Posterior vena cava (tissue), 2 donors: ENCODE results near the gene MICAL3. TPM values are rescaled to one million over a fixed set of nuclear protein-coding genes. Genes with fewer than 3 reads are reported as not detected.

Experiments
- DNase-seq: peaks from one replicate; pipeline ENCODE4 v3.0.0-alpha.2; 2020; ENCODE audit warnings: low spot score
- intact Hi-C, 2 donors: fragments of 100-400 bp; cut with DNase I; formaldehyde crosslinking; loops; one replicate each; pipeline versions ENCODE4 v1.14.1 to v1.14.2; 2022 to 2023
- total RNA-seq, 2 donors: library from RNA; stranded (reverse); fragmentation: NEBNext Ultra II Directional; extraction: Animal tissue kit (Norgen Biotek cat#: 25700); gene quantifications; one replicate each; pipeline ENCODE4 v1.2.1, GENCODE V29; 2021
- donor health status: DM: yes; HTN: yes; CAD: no.
- donor health status: DM: yes; HTN: yes; CAD: no.

MICAL3 gene
- total RNA-seq, 2 donors from 2014 or later, result 106 to 114 TPM

DNA sequence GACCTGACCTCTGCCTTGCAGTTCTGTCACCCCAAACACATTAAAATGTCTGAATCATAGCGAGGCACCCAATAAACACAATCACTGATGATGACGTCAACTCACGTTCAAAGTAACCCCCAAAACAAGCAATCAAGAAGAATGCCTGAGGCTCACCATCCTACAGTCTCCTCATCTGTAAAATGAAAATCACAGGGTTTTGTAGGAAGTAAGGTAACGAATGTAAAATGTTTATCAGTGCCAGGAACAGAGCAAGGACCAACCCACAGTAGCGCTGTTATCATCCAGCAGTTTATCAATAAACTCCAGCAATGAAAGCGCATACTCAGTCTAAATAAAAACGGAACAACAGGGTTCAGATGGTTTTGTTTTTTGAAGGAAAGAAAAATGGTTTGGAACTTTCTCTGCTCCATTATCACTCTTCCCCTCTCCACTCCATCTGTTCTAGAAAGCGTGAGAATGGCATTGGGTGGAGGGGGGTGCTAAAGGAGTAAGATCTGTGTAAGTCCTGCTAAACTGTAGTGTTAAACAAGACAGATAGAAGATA lies 110.5 kb downstream of the MICAL3 start:
- DNase-seq, result no peak
- intact Hi-C loops, result loop anchor here (5.0 to 10.0 kb wide), 3 partner anchors 81 to 163 kb away; partner anchors contain the start of gene PEX26 (in 1 of the 2)

DNA sequence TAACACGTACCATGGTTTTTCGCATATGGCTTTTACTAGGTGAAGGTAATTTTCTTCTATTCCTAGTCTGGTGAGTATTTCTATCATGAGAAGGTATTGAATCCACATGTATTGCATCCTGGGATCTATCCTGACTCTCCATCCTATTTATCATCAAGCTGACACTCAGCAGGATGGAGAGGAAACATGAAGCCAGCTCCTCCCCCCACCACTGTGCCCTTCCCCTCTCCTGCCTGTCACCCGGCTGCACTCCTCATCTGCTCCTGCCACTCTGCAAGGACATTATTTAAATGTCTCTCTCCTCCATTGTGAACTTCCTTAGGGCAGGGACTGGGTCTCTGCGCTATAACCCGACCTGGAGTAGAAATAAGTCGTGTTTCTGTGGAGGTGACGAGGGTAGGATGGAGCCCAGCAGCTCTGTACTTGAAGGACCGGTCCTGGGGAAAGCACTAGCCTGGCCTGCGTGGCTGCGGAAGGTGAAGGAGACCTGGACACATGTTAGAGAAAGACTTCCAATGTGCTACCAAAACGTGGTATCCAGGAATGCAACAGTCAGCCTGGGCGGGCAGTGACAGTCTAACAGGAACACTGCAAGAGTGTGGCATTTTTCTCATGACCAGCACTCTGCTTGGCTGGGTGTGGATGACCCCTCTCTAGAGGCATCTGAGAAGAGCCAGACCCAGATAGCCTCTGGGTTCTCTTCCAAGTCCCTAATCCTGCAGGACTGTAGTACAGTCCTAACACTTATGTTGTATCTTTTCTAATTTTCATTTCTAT lies 111.2 kb downstream of the MICAL3 start:
- DNase-seq, result no peak
- intact Hi-C loops, result loop anchor here (5.0 to 10.0 kb wide), 3 partner anchors 82 to 164 kb away; partner anchors contain the start of gene PEX26 (in 1 of the 2)

DNA sequence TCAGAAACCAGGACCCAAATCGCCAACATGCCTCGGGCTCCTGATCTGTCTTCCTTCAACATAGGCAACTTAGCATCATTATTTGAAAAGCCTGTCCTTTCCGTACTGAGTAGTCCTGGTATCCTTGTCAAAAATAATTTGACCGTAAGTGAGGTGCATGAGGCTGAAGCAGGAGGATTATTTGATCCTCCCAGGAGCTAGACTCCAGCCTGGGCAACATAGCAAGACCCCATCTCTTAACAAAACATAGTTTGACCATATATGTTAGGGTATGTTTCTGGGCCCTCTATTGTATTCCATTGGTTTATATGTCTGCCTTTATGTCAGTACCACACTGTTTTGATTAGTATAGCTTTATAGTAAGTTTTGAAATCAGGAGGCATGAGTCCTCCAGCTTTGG lies 112.5 kb downstream of the MICAL3 start:
- no peak for DNase-seq
- intact Hi-C loops, result loop anchor here (5.0 to 10.0 kb wide), 3 partner anchors 83 to 165 kb away; partner anchors contain the start of gene PEX26 (in 1 of the 2)

DNA sequence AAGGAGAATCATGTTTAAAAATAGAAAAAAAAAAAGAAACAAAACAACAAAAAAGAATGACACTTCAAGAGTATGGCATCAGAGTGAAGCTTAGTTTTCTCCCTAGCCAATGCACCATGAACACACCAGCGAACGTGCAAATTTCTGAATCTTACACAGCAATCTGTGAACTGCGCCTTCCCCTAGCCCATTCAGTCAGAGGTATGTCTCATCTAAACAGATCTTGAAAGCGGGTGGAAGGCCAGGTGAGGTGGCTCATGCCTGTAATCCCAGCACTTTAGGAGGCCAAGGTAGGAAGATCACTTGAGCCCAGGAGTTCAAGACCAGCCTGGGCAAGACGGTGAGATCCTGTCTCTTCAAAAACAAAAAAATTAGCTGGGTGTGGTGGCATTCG lies 113.1 kb downstream of the MICAL3 start:
- no peak for DNase-seq
- intact Hi-C loops, result loop anchor here (5.0 to 10.0 kb wide), 3 partner anchors 83 to 166 kb away; partner anchors contain the start of gene PEX26 (in 1 of the 2)

DNA sequence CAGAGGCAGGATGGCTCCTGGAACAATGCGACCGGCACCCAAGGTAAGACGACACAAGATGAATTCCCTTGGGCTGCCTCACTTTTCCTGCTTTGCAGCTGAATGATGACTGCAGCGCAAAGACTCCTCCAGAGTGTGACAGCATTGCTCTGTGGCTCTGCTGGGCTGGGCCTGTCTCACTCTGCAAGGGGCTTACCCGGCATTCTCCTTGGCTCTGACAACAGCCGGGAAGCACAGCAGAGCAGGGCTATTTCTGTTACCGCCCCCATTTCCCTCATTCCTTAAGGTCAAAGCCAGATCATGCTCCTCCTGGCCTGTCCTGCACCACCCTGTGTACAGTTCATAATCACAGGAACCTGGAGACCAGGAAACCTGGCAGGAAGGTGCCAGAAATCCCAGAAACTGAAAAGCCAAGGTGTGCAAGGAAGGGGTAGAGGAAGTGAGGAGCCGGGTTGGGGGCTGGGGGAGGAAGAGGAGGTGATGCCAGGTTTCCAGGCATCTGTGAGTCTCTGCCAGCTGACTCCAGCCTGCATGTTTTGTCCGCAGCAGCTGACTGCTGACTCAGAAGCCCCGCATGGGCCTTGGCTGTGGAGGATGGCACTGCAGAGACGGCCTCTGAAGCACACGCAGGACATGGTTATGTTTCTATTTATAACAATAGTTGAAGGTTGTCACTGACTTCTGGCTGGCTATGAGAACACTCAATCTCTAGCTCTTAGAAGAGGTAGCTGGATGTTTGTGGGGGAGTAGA lies 113.6 kb downstream of the MICAL3 start:
- peak; percentile 92 for DNase-seq
- intact Hi-C loops, result loop anchor here (5.0 to 10.0 kb wide), 3 partner anchors 84 to 167 kb away; partner anchors contain the start of gene PEX26 (in 1 of the 2)

DNA sequence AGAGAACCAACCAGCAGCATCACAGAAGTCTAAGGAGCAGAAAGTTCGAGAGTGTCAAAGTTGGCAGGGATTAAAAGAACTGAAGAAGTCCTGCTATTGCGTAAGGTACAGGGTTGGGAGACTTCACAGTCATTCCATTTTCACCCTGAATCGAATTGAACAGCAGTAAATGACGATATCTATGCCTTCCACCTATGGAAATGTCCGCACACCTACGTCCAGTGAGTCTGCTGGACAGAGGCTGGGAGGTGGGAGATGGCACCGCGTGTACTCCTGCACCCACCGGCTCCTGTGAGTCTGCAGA lies 116.7 kb downstream of the MICAL3 start:
- DNase-seq, result no peak
- intact Hi-C loops, result loop anchor here in 1 of 2 donors (10.0 kb wide), 1 partner anchor 167 kb away; the partner anchor contains the start of gene PEX26

DNA sequence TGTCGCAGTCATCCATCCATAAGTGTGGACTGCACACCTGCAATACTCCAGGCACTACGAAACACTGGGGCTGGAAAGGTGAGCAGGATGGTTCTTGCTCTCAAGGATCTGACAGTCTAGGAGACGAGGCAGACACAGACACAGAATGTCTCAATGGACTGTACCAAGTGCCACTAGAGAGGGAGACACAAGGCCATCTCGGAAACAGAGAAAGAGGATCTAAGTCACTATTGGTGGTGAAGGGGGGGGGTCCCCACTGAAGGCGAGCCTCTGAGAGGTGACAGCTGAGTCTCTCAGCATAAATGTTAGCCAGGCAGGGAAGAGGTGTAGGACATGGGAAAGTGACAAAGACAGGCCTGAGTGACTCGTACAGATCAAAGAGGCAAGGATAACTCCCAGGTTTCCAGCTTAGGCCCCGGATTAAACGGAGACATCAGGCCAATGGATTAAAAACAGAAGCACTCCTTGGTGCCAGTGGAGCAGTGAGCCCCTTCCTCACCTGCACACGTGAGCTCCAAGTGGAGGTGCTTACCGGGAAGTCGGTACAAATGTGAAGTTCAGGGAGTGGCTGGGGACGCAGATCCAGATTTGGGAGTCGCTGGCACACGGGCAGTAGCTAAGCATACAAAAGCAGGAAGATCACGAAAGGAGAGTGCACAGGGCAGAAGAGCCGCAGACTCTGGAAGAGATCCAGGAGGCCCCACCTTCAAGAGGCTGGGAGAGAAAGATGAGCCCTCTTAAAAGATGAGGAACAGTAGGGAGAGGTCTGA lies 117.2 kb downstream of the MICAL3 start:
- intact Hi-C loops, result loop anchor here in 1 of 2 donors (10.0 kb wide), 1 partner anchor 168 kb away; the partner anchor contains the start of gene PEX26
- DNase-seq, result no peak

DNA sequence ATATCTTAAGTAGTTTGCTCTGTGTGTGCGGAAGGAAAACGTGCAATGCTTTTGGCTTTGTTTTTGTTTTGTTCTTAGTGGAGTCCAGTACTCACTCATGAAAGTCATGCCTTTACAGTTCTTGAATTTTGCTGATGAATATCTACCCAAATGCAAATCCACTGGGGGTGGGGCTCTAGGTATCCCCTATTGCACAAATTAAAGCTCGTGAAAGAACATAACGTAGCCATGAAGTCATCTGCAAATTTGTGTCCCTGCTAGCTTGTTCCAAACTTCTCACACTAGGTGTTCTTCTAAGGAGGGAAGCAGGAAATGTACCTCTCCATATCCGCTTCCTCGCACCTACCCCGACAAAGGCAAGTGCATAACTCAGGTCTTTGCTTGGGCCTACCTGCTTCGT lies 118.9 kb downstream of the MICAL3 start:
- intact Hi-C loops, result loop anchor here in 1 of 2 donors (10.0 kb wide), 1 partner anchor 169 kb away; the partner anchor contains the start of gene PEX26
- DNase-seq, result no peak

DNA sequence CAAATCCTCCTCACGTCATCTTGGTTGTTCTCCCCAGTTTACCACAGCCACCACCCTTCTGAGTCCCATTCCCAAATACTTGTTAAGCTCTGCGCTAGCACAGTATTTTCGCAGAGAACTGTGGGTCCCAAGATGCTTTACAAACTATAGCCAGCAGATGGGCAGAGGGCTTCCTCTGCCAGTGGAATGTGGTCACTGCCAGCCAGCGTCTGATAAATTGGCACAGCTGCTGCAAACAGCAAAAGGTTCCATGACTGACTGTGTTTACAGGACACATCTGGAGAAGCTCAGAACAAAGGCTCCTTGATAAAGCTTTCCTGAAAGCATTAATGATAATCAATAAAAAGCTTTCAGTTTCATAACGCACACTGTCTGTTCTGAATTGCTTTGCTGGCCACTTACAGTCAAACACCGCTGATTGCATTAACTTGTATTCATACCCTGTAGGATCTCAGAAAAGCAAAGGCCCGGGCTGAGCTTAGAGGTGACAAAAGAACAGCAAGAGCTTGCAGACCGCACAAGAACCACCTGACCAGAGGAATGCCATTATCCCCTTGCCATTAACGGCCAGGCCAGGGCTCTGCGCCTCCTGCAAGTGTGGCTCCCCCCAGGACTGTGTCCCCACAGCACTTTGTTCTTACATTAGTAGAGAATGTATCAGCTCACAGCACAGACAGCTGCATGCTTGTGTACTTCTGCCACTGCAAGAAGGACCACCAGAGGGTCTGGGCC lies 120.6 kb downstream of the MICAL3 start:
- intact Hi-C loops, result loop anchor here in 1 of 2 donors (10.0 kb wide), 1 partner anchor 171 kb away; the partner anchor contains the start of gene PEX26
- no peak for DNase-seq

DNA sequence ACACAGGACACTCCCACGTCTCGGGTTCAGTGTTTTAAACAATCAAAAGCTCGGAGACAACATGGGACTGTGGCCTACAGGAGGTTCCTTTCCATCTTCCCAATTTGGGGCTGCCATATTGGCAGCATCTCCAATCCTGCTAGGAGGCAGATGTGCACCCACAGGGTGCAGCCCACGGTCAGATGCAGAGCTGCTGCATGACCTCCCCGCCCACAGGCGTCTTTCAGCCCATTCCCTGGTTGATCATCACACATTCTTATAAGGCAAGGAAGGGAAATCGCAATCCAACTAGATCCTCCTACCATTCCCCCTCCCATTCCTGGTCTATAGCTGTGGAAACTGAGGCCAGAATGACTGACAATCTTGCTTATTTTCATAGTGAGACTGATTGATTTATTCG lies 121.4 kb downstream of the MICAL3 start:
- intact Hi-C loops, result loop anchor here in 1 of 2 donors (10.0 kb wide), 1 partner anchor 172 kb away; the partner anchor contains the start of gene PEX26
- no peak for DNase-seq

DNA sequence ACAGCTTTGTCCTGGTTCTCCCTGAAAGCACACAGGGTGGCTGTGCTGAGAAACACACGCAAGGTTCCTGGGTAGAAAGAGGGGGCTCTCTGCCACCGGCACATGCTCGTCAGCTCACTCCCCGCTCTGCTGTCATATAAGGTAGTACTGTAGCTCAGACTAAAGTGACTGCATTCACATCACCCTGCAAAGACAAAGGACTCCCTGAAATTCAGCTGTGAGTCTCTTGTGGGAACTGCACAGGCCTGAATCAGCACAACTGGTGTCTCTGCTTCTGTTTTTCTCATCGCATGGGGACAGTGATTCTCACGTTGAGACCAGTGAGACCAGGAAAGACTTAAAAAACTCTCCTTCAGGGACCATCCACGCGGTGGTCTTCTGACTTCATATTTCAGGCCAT lies 126.0 kb downstream of the MICAL3 start:
- intact Hi-C loops, result no loop called here
- peak; percentile 40 for DNase-seq

DNA sequence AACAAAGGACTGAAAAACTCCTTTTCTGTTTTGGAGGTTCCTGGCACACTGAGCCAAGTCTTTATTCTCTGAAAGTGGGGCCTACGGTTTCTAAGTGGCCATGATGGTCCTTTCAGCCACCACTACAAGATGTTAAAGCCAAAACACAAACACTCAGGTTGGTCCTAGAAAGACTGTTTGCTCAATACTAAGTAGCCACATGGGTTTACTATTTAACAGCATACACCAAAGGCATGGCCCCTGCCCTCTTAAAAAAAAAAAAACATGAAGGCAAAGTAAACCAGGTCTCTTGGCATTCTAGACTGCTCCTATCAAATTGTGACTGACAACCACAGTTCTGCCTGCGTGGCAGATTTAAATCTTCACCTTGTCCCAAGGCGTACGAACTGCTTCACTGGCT lies 126.5 kb downstream of the MICAL3 start:
- no peak for DNase-seq
- intact Hi-C loops, result no loop called here

DNA sequence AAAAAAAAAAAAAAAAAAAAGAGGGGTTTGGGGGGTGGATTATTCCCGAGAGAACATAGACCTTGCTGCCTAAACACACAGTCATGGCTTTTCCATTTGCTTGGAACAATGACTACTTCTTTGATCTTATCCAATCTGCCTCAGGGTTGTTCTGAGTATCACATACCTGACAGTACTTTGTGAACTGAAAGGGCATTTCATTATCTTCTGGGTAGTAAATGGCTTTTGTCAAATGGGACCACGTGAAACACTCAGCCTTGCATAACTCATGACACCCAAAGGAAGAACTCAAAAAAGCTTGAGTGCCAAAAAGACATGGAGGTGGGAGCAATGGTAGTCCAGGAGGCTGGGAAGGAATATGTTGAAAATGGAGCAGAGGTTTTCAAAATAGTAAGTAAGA lies 126.9 kb downstream of the MICAL3 start:
- intact Hi-C loops, result no loop called here
- no peak for DNase-seq

DNA sequence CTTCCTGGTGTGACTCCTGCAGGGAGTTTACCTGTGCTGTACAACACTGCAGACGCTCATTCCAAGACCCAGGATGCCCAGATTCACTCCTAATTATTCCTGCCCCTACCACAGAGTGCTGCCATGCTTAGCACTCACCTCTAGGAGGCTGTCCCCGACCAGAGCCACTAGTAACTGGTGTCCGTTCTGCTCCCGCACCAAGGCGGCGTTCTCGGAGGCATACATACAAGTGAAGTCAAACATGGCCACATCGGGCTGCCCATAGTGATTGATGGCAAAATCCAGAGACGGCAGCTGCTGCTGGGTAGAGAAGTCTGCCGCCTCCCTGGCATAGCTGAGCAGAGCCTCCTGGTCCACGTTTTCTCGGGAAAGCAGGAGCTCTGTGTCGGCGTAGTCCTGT lies 127.8 kb downstream of the MICAL3 start:
- intact Hi-C loops, result no loop called here
- DNase-seq, result no peak

DNA sequence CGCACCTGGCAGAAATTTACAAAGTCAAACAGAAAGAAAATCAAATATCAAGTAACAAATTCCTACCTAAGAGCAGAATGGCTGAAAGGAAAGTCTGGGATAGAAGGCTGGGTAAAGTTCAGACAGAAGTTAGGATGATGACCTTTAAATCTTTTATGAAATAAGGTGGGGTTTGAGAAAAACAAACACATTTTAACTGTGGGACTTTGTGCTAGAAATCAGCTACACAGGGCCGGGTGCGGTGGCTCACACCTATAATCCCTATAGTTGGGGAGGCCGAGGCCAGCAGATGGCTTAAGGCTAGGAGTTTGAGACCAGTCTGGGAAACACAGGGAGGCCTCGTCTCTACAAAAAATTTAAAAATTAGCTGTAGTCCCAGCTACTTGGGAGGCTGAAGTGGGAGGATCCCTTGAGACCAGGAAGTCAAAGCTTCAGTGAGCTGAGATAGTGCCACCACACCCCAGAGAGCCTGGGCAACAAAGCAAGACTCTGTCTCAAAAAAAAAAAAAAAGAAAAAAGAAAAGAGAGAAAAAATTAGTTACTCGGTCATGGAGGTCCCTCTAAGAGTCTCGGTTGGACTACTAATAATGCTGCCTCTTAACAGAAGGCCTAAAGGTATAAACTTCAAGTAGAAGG lies 130.3 kb downstream of the MICAL3 start:
- intact Hi-C loops, result no loop called here
- DNase-seq, result peak; percentile 67

DNA sequence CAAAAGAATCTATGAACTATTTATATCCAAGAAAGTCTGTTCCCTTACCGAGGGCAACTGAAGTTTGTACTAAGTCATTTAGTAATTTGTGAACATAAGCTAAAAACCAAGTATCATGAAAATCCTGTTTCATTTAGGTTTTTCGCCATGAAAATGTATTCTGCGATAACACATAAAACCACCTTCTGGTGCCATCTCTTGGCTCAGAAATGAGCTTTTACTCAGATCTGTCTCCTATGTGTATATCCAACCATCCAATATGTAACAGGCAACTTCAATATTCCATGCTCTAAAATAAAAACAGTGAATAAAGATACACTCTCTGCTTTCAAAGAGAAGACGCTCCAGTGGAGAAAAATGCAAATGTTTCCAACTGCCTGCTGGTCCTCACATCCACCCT lies 132.0 kb downstream of the MICAL3 start:
- intact Hi-C loops, result no loop called here

DNA sequence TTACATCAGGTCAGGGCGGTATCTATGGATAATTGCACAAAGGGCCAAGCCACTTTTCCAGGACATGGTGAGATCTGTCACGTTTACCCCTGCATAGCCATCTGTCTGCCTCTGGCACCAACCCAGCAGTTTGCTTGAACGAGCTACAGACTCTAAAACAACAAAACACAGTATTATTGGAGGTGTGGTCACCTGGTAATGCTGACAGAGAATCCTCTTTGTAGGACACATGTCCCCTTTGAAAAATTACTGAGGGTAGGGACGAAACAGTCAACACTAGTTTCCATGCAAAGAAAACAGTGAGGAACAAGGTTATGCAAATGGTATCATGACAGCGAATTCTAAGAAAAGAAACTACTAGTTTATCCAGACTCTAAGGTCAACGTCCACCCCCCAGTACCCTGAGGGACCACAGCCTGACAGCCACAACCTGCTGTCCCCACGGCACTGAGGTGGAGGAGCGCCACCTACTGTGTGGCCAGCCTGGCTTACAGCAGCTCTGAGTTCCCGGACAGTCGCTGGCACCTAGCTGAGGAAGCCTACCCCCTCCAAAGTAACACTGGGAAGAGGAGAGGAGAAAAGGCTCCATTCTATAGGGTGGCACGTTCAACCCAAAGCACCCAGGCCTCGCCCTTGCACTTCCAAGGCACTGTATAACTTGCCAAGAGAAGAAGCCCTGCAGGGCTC lies 132.7 kb downstream of the MICAL3 start:
- intact Hi-C loops, result no loop called here
- no peak for DNase-seq

More for the DNA sequence above, 132.0 kb downstream of the MICAL3 start:
- DNase-seq, result no peak
